ENCODE results near the gene GDF2.

Gene GDF2

DNA sequence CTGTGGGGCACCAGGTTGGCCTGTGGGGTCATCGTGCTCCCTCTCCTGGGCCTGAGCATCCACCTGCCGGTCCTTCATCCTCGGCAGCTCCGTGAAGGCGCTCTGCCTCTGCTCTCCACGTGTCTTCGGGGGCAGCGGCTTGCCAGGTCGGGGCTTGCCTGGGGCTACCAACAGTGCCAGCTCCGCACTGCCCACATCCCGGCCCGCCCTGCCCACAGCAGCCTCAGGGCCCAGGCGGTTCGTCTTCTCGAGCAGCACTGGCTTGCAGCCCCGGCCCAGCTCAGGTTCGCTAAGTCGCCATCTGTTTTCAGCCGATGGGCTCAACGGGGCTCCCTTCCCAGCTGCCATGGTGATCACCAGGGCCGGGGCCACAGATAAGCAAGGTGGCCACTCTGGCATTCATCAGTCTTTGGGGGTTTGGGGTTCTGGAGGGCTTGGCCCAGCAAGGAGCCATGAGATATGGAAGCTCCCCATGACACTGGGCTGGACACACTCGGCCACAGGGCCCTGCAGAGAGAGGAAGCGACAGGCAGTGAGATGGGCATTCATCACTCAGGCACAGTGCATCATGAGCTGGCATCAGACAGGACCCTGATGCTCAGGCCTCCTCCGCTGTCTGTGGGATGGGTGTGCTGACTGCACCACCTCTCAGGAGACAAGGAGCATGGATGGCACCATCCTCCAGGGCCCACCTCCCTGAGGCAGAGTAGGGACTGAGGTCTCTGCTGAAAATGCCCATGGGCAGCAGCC, 46.4 kb downstream of the GDF2 start:
- DNase-seq (ENCODE audit: low read depth in 2 of 2): no peak

GRCh38 chr10:47369251-47369894, 47.1 kb downstream of the GDF2 start:
- no peak for DNase-seq (ENCODE audit: low read depth in 2 of 2)

DNA sequence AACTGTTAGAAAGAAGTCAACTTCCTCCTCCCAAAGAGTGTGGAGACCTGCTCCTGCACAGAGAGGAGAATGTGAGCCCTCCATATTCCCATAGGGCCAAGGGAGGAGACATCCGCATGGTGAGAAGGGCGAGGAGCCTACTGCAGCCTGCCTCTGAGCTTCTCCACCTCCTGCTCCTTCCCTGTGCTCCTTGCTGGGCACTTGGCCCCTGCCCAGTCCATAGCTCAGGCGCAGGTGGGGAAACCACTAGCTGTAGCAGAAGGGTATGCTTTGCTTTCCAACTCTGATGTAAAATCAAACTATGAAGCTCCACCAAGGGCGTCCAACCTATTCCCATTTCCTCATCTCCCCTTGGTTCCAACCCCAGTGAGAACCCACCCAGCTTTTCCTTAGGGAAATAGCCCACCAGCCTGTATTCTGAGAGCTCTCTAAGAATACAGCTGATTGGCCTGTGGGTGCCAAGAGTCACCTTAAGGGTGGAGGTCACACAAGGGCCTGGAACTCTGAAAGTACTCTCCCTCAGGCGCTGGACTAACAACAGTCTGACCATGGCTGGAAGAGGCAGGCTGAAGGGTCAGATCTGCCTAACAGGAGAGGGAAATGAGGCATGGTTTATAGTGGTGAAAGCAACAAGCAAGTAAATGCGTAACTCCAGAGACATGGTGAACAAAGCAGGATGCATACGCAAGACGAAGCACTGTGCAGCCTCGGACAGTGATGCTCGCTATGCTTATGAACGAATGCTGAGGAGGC, 47.9 kb downstream of the GDF2 start:
- no peak for DNase-seq (ENCODE audit: low read depth in 2 of 2)

- no peak for DNase-seq (ENCODE audit: low read depth in 2 of 2)
Measured at GRCh38 chr10:47370878-47371277, 48.6 kb downstream of the GDF2 start.

GRCh38 chr10:47371629-47372485, 49.6 kb downstream of the GDF2 start:
- DNase-seq (ENCODE audit: low read depth in 2 of 2): no peak

DNA sequence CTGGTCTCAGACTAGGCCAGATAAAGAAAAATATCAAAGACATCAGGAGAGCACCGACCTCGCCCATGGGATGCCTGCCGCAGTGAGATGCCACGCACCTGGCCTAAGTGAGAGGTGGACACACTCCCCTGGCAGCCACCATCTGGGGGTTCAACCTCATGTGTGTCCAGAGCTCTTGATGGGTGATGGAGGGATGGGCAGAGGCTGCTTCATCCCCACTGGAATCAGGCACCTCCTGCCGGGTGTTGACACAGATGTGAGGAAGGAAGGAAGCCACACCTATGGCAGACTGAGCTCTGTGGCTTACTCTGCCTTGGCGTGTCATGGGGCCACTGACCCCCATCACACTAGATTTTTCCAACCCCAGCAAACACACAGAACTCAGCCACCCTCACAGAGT, 50.5 kb downstream of the GDF2 start:
- DNase-seq (ENCODE audit: low read depth in 2 of 2): no peak

DNA sequence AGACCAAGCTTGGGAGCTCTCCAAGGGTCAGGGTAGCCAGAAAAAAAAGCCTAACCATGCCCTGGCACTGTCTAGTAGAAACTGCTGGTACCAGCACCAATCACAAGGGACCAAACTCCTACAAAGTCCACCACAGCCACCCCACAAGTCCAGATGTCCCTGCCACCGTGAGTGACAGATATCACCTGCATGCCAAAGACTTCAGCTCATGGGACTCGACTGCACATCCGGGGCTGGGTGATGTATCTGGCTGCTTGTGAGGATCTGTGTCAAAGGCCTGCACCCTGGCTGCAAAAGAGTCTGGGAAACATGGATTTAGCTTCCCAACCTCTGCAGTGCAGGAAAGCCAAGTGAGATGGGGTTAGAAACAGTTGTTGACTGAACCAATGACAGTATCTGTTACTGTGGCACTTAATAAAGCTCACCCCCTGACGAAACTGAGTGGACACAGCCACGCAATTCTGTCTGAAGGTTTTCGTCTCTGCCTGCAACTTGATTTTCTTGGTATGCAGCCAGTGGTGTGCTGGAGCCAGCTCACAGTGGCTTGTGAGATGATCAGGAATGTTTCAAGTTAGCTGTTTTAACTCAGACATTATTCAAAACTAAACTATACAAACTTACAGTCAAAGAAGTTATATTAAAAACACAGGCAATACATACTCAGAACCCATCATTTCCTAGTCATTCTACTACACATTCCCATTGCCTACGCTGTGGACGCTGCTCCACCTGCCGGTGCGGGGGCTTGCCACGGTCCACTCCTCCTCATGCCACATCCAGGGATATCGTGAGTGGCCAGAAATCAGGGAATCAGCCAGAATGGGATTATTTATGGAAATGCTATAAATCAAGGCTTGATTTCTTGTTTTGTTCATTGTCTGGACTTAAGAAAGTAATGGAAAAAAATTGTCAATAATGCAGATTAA, 52.6 kb downstream of the GDF2 start:
- DNase-seq (ENCODE audit: low read depth in 2 of 2): peak in 1 of 2 experiments; percentile 1

GRCh38 chr10:47376522-47377220, 54.4 kb downstream of the GDF2 start:
- DNase-seq (ENCODE audit: low read depth in 2 of 2): no peak
